22Rv1 (cell line): Measurements from ENCODE around the gene KNCN.

Experiments
- CTCF ChIP-seq: fragments of 450-650 bp; IDR thresholded peaks from 2 replicates; pipeline ENCODE4 v1.5.1; 2017; ENCODE audit warnings: mild to moderate bottlenecking
- ZFX ChIP-seq: fragments of 450-650 bp; IDR thresholded peaks from 2 replicates; pipeline ENCODE4 v1.6.1; 2017; ENCODE audit warnings: antibody characterized with exemption, borderline replicate concordance

GRCh38 chr1:46525253-46525983 is 26.0 kb downstream of the KNCN start:
- TF ChIP-seq CTCF (no peak), ZFX (no peak)
